Motor neuron (in vitro differentiated cells): ENCODE measurements around the gene FMN1. TPM values are rescaled to one million over a fixed set of nuclear protein-coding genes. Genes with fewer than 3 reads are reported as not detected.

Experiments
- ATAC-seq, 8 experiments: fragments of 200-7000 bp; cut with Tn5 transposase; replicated peaks in 6 of 8; 2 replicates each; pipeline ENCODE4 v1.8.0; 2021; ENCODE audit warnings: mild to moderate bottlenecking in 8 of 8, moderate library complexity in 8 of 8
- H3K27ac ChIP-seq, 2 donors: fragments of 250-450 bp; sonication (Bioruptor Pico); 2 replicates each; pipeline ENCODE4 v1.9.0; 2021; ENCODE audit warnings: antibody characterized with exemption in 2 of 2, mild to moderate bottlenecking in 2 of 2, moderate library complexity in 1 of 2
- H3K4me1 ChIP-seq, 2 donors: fragments of 250-450 bp; sonication (Bioruptor Pico); replicated peaks in 1 of 2; 2 replicates each; pipeline ENCODE4 v1.6.1; 2021; ENCODE audit warnings: antibody characterized with exemption in 2 of 2, mild to moderate bottlenecking in 2 of 2, moderate library complexity in 1 of 2
- H3K4me3 ChIP-seq, 5 donors: fragments of 250-450 bp; sonication (Bioruptor Pico); 2 replicates each; pipeline ENCODE4 v1.9.0; 2021; ENCODE audit warnings: antibody characterized with exemption in 5 of 5, mild to moderate bottlenecking in 5 of 5, moderate library complexity in 4 of 5
- WGBS, 10 experiments: fragments of 450-650 bp; shearing (Covaris generic); methylation state at CpG; one replicate each; pipeline ENCODE4 v1.0.0; 2022; 5-methylcytosine and 5-hydroxymethylcytosine counted together
- in situ Hi-C, 9 experiments: fragments of 400-800 bp; cut with MboI; loops; one replicate each; pipeline ENCODE4 v1.15.0; 2021; ENCODE audit warnings: low sequenced_read_pairs in 9 of 9, low pct_unique_long_range_greater_than_20kb in 2 of 9; ENCODE audit not compliant: unreplicated experiment in 9 of 9
- total RNA-seq, 8 experiments: library from RNA; unstranded; fragments of 300-600 nt; gene quantifications; 2 replicates each; pipeline versions ENCODE4 v1.2.3 to v1.2.4, GENCODE V29; 2022

FMN1 gene
- total RNA-seq, 8 experiments from 2014 or later: 0.27 to 4.2 (median 2.0) TPM

DNA sequence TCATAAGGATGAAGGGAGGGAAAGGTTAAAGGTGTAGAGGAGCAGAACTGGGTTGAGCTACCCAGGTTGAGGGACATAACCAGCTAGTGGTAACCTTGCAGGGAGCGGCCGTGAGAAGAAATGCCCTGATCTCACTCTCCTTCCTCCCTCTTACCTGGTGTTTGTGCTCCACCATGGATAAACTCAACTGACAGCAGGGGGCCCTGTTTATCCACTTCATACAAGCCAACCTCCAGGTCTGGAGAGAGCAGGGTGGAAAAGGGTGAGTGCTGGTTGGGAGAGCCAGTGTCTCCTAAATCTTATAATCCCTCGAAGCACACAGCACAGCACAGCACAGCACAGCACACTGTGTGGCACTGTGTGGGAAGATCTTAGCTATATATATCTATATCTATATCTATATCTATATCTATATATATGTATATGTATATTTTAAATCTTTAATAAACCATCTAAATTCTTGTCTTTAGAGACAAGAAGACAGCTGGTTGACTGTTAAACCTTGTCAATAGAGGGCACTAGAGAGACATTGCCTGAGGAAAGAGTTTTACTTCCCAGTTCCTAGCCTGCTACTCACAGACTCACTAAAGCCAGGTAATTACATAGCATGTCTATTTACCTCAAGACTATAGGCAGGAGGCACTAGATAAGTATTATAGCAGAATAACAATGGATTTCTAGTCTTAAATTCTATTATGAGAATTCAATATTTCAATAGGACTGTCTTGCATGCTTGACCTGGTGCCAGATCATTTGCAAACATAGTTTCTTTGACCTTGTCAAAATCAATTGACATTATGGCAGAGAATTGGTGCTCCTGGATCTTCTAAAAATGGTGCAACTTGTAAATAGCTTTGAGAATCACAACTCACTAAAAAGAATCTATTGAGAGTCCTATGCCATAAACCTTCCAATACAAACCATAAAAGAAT, 21.7 kb upstream of the FMN1 start:
- WGBS, 10 experiments: 80 to 100% (median 92%) methylated on average over 1 to 2 of the region's 3 CpGs; no CpG with 5 or more reads in 7 of the 10 experiments
- H3K27ac ChIP-seq: no peak overlapping the region
- peak in 3 of 8 experiments; percentile 36 to 54 (median 37) for ATAC-seq
- no peak overlapping the region for H3K4me3 ChIP-seq
- H3K4me1 ChIP-seq: peaks cover 3 to 5% of the 10 kb centered on the region in 2 donors
- in situ Hi-C loops: loop anchor here in 1 of 9 experiments (25.0 kb wide), 1 partner anchor 129 kb away; no protein-coding TSS in a partner anchor

DNA sequence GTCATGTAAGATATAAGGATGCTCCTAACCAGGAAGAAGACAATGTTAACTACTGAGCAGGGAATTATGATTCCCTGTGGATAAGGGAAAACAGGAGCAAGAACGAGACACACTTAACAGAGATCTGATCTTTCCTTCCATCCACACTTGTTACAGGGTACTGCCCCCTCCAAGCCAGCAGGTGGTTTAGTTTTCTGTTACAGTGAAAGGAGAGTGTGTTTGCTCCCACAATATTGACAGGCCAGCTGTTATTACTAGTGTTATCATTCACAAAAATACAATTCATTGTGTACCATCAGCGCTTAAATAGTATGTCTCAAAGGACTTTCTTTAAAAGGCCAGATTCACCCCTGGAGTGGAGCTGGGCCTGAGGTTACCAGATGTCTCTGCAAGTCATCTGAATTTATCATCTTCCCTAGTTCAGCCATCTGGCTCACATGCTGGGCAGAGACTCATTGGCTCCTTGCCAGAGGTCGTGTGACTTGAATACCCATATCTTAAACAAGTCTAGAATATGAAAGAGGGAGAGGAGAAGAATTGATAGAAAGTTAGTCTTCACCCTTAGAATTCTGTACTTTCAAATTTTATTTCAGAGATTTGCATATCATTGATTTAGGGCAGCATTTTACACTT, 16.8 kb upstream of the FMN1 start:
- Histone ChIP-seq H3K27ac (no peak overlapping the region), H3K4me1 (peaks cover 5 to 10% of the 10 kb centered on the region in 2 donors), H3K4me3 (no peak overlapping the region)
- WGBS, 10 experiments: 0 to 67% (median 13%) methylated on average over 1 to 3 of the region's 3 CpGs; no CpG with 5 or more reads in 1 of the 10 experiments
- in situ Hi-C loops: loop anchor here in 1 of 9 experiments (25.0 kb wide), 1 partner anchor 124 kb away; no protein-coding TSS in a partner anchor
- ATAC-seq: peak in 7 of 8 experiments; percentile 47 to 97 (median 69)

DNA sequence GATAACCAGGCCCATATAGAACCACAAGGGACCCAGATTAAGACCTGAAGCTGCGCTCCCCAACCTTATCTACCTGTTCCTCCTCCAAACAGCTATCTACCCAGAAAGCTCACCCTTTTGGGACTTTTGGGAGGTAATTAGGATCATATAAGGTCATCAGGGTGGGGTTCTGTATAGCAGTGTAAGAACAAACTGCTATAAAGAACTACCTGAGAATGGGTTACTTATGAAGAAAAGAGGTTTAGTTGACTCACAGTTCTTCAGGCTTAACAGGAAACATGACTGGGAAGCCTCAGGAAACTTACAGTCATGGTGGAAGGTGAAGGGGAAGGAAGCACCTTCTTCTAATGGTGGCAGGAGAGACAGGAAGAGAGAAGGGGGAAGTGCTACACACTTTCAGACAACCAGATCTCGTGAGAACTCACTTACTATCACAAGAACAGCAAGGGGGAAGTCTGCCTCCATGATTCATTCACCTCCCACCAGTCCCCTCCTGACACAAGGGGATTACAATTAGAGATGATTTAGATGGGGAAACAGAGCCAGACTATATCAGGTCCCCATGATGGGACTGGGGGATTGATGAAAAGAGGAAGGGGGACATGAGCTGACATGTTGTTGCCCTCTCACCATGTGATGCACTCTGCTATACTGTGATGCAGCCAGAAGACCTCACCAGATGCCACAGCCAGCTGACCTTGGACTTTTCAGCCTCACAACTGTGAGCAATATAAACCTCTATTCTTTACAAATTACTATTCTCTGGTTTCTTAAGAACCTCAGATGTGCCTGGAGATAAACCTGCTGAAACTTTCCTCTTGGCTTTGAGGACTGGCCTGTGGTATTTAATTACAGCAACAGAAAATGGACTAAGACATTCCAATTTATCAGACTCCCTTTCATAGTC, 15.3 kb upstream of the FMN1 start:
- ATAC-seq: no peak

DNA sequence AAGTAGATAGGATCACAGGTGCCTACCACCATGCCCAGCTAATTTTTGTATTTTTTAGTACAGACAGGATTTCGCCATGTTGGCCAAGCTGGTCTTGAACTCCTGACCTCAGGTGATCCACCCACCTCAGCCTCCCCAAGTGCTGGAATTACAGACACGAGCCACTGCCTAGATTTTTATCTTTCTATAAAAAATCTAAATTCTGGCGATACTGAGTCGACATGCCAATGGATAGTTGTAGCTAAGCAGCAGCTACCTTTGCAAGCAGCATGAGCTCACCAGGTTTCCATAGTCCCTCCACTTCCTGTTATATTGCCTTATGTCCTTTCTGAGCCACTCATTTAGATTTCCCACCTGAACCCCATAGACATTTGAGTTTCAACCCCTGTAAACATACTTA, 13.1 kb upstream of the FMN1 start:
- in situ Hi-C loops: loop anchor here in 1 of 9 experiments (25.0 kb wide), 1 partner anchor 120 kb away; no protein-coding TSS in a partner anchor
- 48 to 100% (median 73%) methylated on average over 1 to 4 of the region's 4 CpGs; no CpG with 5 or more reads in 1 of the 10 experiments for WGBS, 10 experiments
- no peak for ATAC-seq
- H3K4me3 ChIP-seq: no peak overlapping the region
- no peak overlapping the region for H3K27ac ChIP-seq
- peaks cover 5 to 10% of the 10 kb centered on the region in 2 donors for H3K4me1 ChIP-seq

More for the DNA sequence above, 15.3 kb upstream of the FMN1 start:
- Histone ChIP-seq H3K4me3 (no peak overlapping the region), H3K27ac (no peak overlapping the region), H3K4me1 (peaks cover 5 to 10% of the 10 kb centered on the region in 2 donors)
- in situ Hi-C loops: loop anchor here in 1 of 9 experiments (25.0 kb wide), 1 partner anchor 123 kb away; no protein-coding TSS in a partner anchor
- WGBS, 10 experiments: 40 to 100% (median 86%) methylated on average over 1 to 2 of the region's 2 CpGs; no CpG with 5 or more reads in 1 of the 10 experiments

DNA sequence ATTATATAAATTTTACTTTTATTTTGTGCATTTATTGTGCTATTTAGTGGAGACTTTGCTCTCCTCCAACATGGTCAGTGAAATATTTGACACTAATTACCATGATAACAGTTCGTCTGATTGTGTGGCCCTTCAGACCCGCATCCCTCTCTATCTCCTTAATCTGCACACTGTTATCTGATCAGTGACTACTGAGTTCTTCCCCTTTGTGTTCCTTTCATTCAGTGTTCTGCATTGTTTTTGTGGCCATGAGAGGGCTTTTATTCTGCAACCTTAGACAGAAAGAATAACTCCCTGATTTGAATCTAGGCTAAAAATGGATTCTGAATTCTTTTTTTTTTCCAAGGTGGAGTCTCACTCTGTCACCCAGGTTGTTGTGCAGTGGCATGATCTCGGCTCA, 11.9 kb upstream of the FMN1 start:
- no peak for ATAC-seq
- Histone ChIP-seq H3K4me3 (no peak overlapping the region), H3K4me1 (peaks cover 2 to 8% of the 10 kb centered on the region in 2 donors), H3K27ac (no peak overlapping the region)
- in situ Hi-C loops: loop anchor here in 1 of 9 experiments (25.0 kb wide), 1 partner anchor 119 kb away; no protein-coding TSS in a partner anchor
- WGBS, 10 experiments: 17 to 100% (median 59%) methylated on average over 1 to 3 of the region's 3 CpGs

DNA sequence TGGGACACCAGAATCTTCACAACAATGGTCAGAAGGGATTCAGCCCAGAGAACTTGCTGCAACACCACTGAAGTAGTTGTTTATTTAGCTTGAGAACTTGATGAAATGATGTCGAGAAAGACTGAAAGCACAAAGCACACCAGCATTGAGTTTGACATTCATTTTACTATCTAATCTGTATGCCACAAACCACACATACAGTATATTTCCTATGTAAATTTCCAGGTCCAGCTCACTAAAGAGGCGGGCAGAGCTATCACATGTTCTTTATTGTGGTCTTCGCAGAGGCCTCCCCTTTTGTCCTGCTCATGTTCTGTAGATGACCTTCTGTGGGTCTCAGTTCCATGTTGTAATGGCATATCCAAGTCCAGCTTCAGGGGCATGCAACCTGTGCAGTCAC, 10.4 kb upstream of the FMN1 start:
- Histone ChIP-seq H3K27ac (no peak overlapping the region), H3K4me1 (peaks cover 4 to 6% of the 10 kb centered on the region in 2 donors), H3K4me3 (no peak overlapping the region)
- 75 to 100% (median 90%) methylated on average over 1 to 3 of the region's 3 CpGs; no CpG with 5 or more reads in 2 of the 10 experiments for WGBS, 10 experiments
- ATAC-seq: no peak
- in situ Hi-C loops: loop anchor here in 1 of 9 experiments (25.0 kb wide), 1 partner anchor 118 kb away; no protein-coding TSS in a partner anchor

DNA sequence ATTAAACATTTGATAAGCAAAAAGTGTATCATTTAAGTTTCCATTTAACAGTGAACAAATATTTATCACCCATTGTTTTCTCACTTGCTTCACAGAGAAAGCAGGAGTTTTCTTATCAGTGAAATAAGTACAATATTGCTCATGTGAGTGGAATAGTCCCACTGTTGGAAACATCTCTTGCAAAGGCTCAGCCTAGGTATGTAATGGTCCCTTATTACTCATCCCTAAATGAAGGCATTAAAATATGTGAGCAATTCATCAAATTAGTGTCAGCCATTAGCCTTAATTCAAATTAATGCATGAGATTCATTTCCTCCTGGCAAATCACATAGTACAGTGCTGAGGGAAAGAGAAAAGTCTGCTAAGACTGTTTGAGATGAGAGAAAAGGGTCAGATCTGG, 9.6 kb upstream of the FMN1 start:
- Histone ChIP-seq H3K4me1 (peaks cover 4 to 6% of the 10 kb centered on the region in 2 donors), H3K27ac (no peak overlapping the region), H3K4me3 (no peak overlapping the region)
- ATAC-seq: peak in 1 of 8 experiments; percentile 20
- in situ Hi-C loops: loop anchor here in 1 of 9 experiments (25.0 kb wide), 1 partner anchor 117 kb away; no protein-coding TSS in a partner anchor

DNA sequence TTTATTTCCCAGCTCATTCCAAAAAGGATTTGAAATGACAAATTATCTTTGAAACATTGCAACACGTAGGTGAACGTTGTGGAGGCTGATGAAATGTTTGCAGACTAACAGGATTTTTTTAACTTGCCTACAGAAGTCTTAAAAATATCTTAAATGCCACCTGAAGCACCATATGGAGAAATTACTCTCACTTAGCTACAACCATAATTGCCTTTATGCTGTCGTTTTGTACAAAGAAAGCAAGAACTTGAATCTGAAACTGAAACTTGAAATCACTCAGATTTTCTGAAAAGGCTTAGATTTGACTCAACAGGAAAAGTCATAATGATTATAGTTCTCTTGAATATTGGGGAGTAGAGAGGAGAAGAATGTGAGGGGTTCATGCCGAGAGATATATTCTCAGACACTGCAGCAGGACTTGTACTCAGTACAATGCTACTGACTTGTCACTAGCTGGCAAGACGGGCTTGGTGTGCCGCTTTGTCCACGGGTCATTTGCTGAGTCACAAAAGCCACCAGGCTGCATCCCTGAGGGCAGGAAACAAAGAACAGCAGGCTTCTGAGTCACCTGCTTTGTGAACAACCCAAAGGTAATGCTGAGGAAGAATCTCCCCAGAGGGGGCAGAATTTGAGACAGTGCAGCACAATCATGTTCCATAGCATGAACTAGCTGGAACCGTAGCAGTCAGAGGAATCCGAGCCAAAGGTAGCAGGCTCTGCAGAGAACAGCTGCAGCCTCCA, 7.1 kb upstream of the FMN1 start:
- ATAC-seq: peak; percentile 68 to 98 (median 92)
- Histone ChIP-seq H3K27ac (no peak overlapping the region), H3K4me1 (peaks cover 4 to 6% of the 10 kb centered on the region in 2 donors), H3K4me3 (no peak overlapping the region)
- 10 to 72% (median 45%) methylated on average over 3 to 9 of the region's 9 CpGs for WGBS, 10 experiments
- in situ Hi-C loops: loop anchor here in 1 of 9 experiments (25.0 kb wide), 1 partner anchor 114 kb away; no protein-coding TSS in a partner anchor

DNA sequence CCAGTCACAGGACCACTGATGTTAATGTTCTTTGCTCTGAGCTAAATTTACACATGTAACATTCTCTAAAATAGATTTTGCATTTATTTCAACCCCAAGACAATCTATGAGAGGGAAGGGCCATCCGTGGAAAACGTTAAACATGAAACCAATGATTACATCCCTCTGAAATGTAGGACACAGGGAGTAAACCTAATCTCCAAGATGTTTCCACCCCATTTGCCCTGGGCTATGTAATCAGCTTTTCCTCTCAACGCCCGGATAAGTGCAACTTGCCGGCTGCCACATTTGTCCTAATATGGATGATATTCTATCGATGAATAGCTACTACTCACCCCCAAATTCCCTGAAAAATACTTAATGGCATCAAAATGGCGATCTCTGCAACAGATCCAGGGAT, 6.4 kb upstream of the FMN1 start:
- no peak overlapping the region for H3K27ac ChIP-seq
- in situ Hi-C loops: loop anchor here in 1 of 9 experiments (25.0 kb wide), 1 partner anchor 114 kb away; no protein-coding TSS in a partner anchor
- peak in 3 of 8 experiments; percentile 62 to 76 (median 75) for ATAC-seq
- H3K4me1 ChIP-seq: peaks cover 4 to 6% of the 10 kb centered on the region in 2 donors
- no peak overlapping the region for H3K4me3 ChIP-seq
- WGBS, 10 experiments: 18 to 89% (median 62%) methylated on average over 2 to 7 of the region's 7 CpGs; no CpG with 5 or more reads in 3 of the 10 experiments

DNA sequence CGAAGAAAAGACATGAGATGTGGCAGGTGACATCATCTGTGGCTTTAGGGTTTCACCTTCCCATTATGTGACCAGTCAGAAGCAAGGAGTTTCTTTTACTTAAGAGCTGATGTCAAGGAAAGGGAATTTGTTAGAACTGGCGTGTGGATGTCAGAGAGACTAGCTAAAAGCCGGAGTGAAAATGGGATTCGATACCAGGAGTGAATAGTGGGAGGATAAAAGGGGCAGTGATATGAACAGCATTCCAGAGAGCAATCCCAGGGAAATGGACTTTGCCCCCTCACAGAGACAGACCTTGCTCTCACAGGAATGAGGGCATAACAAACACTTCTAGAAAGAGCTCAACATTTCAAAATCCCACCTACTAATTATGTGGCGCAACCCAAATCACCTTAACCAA, 5.9 kb upstream of the FMN1 start:
- Histone ChIP-seq H3K27ac (no peak overlapping the region), H3K4me3 (no peak overlapping the region), H3K4me1 (peaks cover 5 to 6% of the 10 kb centered on the region in 2 donors)
- peak in 1 of 8 experiments; percentile 24 for ATAC-seq
- 41 to 91% (median 67%) methylated on average over 2 to 5 of the region's 5 CpGs; no CpG with 5 or more reads in 2 of the 10 experiments for WGBS, 10 experiments
- in situ Hi-C loops: loop anchor here in 1 of 9 experiments (25.0 kb wide), 1 partner anchor 113 kb away; no protein-coding TSS in a partner anchor

DNA sequence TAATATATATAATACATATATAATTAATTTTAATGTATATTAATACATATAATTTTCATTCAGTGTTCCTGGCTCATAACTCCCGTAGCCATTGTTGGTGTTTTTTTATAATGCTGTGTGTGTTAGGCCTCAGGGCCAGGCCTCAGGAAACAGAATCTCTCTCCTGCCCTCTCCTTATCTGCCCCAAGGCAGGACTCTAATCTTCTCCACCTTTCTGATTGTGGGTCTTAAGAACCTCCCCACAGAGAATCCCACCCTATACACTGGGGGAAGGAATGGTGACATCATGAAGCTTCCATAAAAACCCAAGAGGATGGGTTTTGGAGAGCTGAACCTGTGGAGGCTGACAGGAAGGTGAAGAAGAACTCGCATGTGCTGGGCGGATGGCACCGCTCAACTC, 4.0 kb upstream of the FMN1 start:
- peaks cover 6 to 8% of the 10 kb centered on the region in 2 donors for H3K4me1 ChIP-seq
- 82 to 100% (median 89%) methylated on average over 1 to 4 of the region's 4 CpGs; no CpG with 5 or more reads in 2 of the 10 experiments for WGBS, 10 experiments

More for the DNA sequence above, 4.0 kb upstream of the FMN1 start:
- no peak for ATAC-seq
- H3K27ac ChIP-seq: no peak overlapping the region
- no peak overlapping the region for H3K4me3 ChIP-seq
- in situ Hi-C loops: no loop called here
